Epithelial cell of proximal tubule (primary cell): Measurements from ENCODE around the gene ANAPC2. TPM values are rescaled to one million over a fixed set of nuclear protein-coding genes. Genes with fewer than 3 reads are reported as not detected.

Experiments used
- DNase-seq: peaks from one replicate; pipeline ENCODE4 v3.0.0-alpha.2; 2011; ENCODE audit warnings: low read depth
- H3K4me3 ChIP-seq: 2 replicates; pipeline ENCODE4 v1.5.1; 2011; ENCODE audit warnings: low read depth, mild to moderate bottlenecking, low read length
- total RNA-seq: library from RNA; depleted of rRNA; stranded (reverse); fragments of >200 nt; gene quantifications from 2 replicates; pipeline ENCODE4 v1.2.3, GENCODE V29; 2015
- TF ChIP-seq, protein P1 (sequence below): conservative IDR thresholded peaks from 2 replicates; pipeline ENCODE4 v1.5.1; 2012; ENCODE audit warnings: low read depth, mild to moderate bottlenecking, low read length

ANAPC2 gene
- total RNA-seq, 1 donor from 2014 or later, result 16.7 TPM

DNA sequence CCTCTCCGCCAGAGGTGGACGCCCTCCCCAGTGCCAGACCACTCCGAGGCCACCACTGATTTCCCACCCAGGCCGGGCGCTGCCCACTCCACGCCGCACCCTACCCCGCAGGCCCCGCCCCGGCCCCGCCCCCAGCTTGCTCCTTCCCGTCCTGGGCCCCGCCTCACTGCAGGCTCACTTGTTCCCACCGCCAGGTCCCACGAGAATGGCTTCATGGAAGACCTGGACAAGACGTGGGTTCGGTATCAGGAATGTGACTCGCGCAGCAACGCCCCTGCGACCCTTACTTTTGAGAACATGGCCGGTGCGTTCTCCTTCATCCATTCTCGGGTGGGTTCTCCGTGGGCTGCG is 25.0 kb downstream of the ANAPC2 start:
- DNase-seq, result no peak
- H3K4me3 ChIP-seq, result peak overlapping the region; percentile 38
- TF ChIP-seq, protein P1, sequence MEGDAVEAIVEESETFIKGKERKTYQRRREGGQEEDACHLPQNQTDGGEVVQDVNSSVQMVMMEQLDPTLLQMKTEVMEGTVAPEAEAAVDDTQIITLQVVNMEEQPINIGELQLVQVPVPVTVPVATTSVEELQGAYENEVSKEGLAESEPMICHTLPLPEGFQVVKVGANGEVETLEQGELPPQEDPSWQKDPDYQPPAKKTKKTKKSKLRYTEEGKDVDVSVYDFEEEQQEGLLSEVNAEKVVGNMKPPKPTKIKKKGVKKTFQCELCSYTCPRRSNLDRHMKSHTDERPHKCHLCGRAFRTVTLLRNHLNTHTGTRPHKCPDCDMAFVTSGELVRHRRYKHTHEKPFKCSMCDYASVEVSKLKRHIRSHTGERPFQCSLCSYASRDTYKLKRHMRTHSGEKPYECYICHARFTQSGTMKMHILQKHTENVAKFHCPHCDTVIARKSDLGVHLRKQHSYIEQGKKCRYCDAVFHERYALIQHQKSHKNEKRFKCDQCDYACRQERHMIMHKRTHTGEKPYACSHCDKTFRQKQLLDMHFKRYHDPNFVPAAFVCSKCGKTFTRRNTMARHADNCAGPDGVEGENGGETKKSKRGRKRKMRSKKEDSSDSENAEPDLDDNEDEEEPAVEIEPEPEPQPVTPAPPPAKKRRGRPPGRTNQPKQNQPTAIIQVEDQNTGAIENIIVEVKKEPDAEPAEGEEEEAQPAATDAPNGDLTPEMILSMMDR, result no peak

DNA sequence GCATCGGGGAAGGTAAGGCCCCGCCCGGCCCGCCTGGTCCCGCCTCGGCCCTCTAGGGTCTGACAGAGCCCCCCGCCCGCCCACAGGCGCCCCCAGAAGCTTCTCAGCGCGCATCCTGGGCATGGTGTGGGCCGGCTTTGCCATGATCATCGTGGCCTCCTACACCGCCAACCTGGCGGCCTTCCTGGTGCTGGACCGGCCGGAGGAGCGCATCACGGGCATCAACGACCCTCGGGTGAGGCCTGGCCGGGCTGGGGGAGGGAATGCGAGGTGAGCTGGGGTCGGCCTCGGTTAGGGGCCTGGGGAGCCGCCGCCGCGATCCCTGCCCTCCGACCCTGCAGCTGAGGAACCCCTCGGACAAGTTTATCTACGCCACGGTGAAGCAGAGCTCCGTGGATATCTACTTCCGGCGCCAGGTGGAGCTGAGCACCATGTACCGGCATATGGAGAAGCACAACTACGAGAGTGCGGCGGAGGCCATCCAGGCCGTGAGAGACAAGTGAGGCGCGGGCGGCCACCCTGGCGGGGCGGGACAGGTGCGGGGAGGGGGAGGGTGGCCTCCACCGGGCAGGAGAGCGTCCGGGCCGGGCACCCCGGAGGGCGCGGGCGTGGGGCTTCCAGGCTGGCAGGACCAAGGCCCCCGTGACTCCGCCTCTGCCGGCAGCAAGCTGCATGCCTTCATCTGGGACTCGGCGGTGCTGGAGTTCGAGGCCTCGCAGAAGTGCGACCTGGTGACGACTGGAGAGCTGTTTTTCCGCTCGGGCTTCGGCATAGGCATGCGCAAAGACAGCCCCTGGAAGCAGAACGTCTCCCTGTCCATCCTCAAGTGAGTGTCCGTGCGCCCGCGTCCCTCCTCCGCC is 25.6 kb downstream of the ANAPC2 start:
- peak overlapping the region; percentile 38 for H3K4me3 ChIP-seq
- DNase-seq, result no peak
- TF ChIP-seq, protein P1, result peak; percentile 22

DNA sequence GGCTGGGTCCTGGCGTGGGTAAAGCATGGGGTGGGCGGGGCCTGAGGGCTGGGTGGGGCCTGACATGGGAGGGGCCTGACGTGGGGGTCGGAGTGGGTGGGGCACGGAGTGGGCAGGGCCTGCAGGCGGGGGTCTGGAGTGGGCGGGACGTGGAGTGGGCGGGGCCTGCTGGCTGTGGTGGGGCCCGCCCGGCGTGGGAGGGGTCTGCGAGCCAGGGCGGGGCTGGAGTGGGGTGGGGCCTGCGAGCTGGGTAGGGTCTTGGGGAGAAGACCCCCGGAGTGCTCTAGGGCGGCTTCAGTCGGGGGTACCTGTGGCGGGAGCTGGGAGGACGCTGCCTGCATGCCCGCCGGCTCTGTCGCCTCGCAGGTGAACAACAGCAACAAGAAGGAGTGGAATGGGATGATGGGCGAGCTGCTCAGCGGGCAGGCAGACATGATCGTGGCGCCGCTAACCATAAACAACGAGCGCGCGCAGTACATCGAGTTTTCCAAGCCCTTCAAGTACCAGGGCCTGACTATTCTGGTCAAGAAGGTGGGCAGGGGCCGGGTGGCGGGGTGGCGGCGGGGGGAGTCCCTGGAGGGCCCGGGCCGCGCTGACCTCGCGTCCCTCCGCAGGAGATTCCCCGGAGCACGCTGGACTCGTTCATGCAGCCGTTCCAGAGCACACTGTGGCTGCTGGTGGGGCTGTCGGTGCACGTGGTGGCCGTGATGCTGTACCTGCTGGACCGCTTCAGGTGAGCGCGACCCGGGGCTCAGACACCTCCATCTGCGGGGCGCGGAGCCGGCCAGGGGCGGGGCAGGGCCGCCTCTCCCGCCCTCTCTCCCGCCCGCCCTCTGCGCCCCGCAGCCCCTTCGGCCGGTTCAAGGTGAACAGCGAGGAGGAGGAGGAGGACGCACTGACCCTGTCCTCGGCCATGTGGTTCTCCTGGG is 26.5 kb downstream of the ANAPC2 start:
- TF ChIP-seq, protein P1, result no peak
- H3K4me3 ChIP-seq, result no peak overlapping the region
- no peak for DNase-seq

GRCh38 chr9:137160716-137161557 is 27.4 kb downstream of the ANAPC2 start:
- no peak overlapping the region for H3K4me3 ChIP-seq
- TF ChIP-seq, protein P1, result no peak
- no peak for DNase-seq

DNA sequence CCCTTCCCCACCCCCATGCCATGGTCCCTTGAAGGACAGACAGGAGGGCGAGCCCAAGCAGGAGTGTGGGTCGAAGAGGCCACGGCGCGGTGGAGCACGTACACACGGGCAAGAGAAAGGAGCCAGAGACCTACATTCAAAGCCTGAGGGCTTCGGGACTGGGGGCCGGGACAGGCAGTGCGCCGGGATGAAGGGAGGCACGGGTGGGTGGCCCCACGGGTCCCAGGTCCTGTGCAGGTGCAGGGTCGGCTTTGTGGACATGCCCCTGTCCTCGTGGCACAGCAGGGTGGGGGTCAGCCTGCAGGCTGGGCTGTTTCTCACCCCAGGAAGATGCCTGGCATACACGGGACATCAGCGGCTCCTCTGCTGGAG is 28.3 kb downstream of the ANAPC2 start:
- DNase-seq, result no peak
- TF ChIP-seq, protein P1, result no peak
- no peak overlapping the region for H3K4me3 ChIP-seq

DNA sequence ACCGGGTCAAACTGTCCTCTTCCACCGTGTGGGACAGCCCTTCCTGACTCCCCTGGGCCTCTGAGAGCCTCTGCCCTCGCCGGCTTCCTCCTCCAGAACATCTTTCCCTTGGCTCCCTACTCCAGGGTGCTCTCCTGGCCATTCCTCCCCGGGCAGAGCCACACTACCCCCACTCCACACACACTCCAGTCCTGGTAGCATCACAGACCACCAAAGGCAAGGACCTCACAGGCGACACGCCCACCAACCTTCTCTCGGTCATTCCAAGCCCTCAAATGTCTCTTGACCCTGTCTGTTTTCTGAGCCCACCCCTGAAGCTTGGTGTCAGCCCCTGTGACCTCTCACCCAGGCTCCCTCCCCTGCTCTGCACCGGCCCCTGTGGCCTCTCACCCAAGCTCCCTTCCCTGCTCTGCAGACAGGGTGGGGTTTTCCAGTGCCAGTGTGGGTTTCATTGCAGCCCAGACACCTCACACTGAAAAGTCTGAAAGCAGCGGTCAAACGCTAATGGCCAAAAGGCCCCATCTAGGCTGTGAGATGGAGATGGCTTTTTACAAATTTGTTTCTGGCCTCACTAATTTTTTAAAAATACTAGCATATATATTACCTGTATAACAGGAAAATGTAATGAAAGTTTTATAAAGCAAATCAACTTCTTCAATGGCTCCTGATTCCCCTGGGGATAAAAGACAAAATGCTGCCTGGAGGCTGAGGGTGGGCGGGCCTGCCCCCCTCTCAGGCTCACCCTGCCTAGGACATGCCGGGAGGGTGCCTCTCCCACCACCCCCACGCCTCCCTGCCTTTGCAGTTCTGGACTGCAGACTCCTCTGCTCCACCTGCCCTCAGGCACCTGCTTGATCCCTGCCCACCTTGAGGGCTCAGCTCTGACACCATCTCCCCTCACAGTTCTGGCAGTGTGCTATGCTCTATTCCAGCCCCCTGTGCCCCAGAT is 29.0 kb downstream of the ANAPC2 start:
- no peak overlapping the region for H3K4me3 ChIP-seq
- no peak for DNase-seq
- TF ChIP-seq, protein P1, result no peak
